HEK293 (cell line): ENCODE measurements around the gene RCSD1.

Source experiments
- KLF10 ChIP-seq: fragments of 450-650 bp; IDR thresholded peaks from 2 replicates; pipeline ENCODE4 v1.5.1; 2018; ENCODE audit warnings: missing biosample characterization, mild to moderate bottlenecking, missing genetic modification characterization
- KLF7 ChIP-seq: fragments of 450-650 bp; formaldehyde crosslinking; IDR thresholded peaks from 2 replicates; pipeline ENCODE4 v1.5.1; 2016; ENCODE audit warnings: missing biosample characterization, missing genetic modification characterization, borderline replicate concordance
- MZF1 ChIP-seq: fragments of 450-650 bp; formaldehyde crosslinking; IDR thresholded peaks from 2 replicates; pipeline ENCODE4 v1.5.1; 2017; ENCODE audit warnings: missing biosample characterization, missing genetic modification characterization, borderline replicate concordance
- ZBTB1 ChIP-seq: fragments of 450-650 bp; formaldehyde crosslinking; IDR thresholded peaks from 2 replicates; pipeline ENCODE4 v1.5.1; 2016; ENCODE audit warnings: missing biosample characterization, missing genetic modification characterization
- ZBTB7A ChIP-seq: fragments of 450-650 bp; formaldehyde crosslinking; IDR thresholded peaks from 2 replicates; pipeline ENCODE4 v1.5.1; 2016; ENCODE audit warnings: low read depth, missing biosample characterization, missing genetic modification characterization
- ZFHX2 ChIP-seq: fragments of 450-650 bp; formaldehyde crosslinking; conservative IDR thresholded peaks from 2 replicates; pipeline ENCODE4 v1.5.1; 2016; ENCODE audit warnings: missing biosample characterization, missing genetic modification characterization
- ZFP41 ChIP-seq: fragments of 450-650 bp; formaldehyde crosslinking; IDR thresholded peaks from 2 replicates; pipeline ENCODE4 v1.5.1; 2016; ENCODE audit warnings: missing biosample characterization, missing genetic modification characterization, borderline replicate concordance
- ZNF138 ChIP-seq: fragments of 450-650 bp; formaldehyde crosslinking; IDR thresholded peaks from 2 replicates; pipeline ENCODE4 v1.5.1; 2016; ENCODE audit warnings: missing biosample characterization, missing genetic modification characterization, borderline replicate concordance
- ZNF146 ChIP-seq: fragments of 450-650 bp; formaldehyde crosslinking; IDR thresholded peaks from 2 replicates; pipeline ENCODE4 v1.5.1; 2016; ENCODE audit warnings: missing biosample characterization, missing genetic modification characterization
- ZNF211 ChIP-seq: fragments of 450-650 bp; formaldehyde crosslinking; IDR thresholded peaks from 2 replicates; pipeline ENCODE4 v1.5.1; 2016; ENCODE audit warnings: low read depth, missing biosample characterization, missing genetic modification characterization
- ZNF266 ChIP-seq: fragments of 450-650 bp; formaldehyde crosslinking; IDR thresholded peaks from 2 replicates; pipeline ENCODE4 v1.5.1; 2016; ENCODE audit warnings: missing biosample characterization, missing genetic modification characterization, low read depth
- ZNF366 ChIP-seq: fragments of 450-650 bp; formaldehyde crosslinking; conservative IDR thresholded peaks from 2 replicates; pipeline ENCODE4 v1.5.1; 2016; ENCODE audit warnings: missing biosample characterization, missing genetic modification characterization
- ZNF549 ChIP-seq: fragments of 450-650 bp; IDR thresholded peaks from 2 replicates; pipeline ENCODE4 v1.5.1; 2018; ENCODE audit warnings: missing biosample characterization, missing genetic modification characterization, mild to moderate bottlenecking, inconsistent platforms, moderate library complexity
- ZNF560 ChIP-seq: fragments of 450-650 bp; formaldehyde crosslinking; IDR thresholded peaks from 2 replicates; pipeline ENCODE4 v1.5.1; 2017; ENCODE audit warnings: missing biosample characterization, missing genetic modification characterization, borderline replicate concordance
- ZNF571 ChIP-seq: fragments of 450-650 bp; formaldehyde crosslinking; IDR thresholded peaks from 2 replicates; pipeline ENCODE4 v1.5.0; 2017; ENCODE audit warnings: missing biosample characterization, missing genetic modification characterization
- ZNF629 ChIP-seq: fragments of 450-650 bp; formaldehyde crosslinking; IDR thresholded peaks from 2 replicates; pipeline ENCODE4 v1.5.1; 2017; ENCODE audit warnings: missing biosample characterization, missing genetic modification characterization
- ZNF747 ChIP-seq: fragments of 450-650 bp; formaldehyde crosslinking; IDR thresholded peaks from 2 replicates; pipeline ENCODE4 v1.5.1; 2016; ENCODE audit warnings: missing biosample characterization, missing genetic modification characterization
- ZNF843 ChIP-seq: fragments of 450-650 bp; formaldehyde crosslinking; IDR thresholded peaks from 2 replicates; pipeline ENCODE4 v1.5.1; 2016; ENCODE audit warnings: missing biosample characterization, missing genetic modification characterization
- ZSCAN23 ChIP-seq: fragments of 450-650 bp; formaldehyde crosslinking; IDR thresholded peaks from 2 replicates; pipeline ENCODE4 v1.5.1; 2016; ENCODE audit warnings: missing biosample characterization, missing genetic modification characterization
- TF ChIP-seq, protein P1 (sequence below): fragments of 450-650 bp; formaldehyde crosslinking; conservative IDR thresholded peaks from 2 replicates; pipeline ENCODE4 v1.5.1; 2016; ENCODE audit warnings: low read depth, missing biosample characterization, missing genetic modification characterization
- TF ChIP-seq, protein P2 (sequence below): sonication (generic); formaldehyde crosslinking; IDR thresholded peaks from 2 replicates; pipeline ENCODE4 v1.8.1; 2022; ENCODE audit warnings: mild to moderate bottlenecking, moderate library complexity, missing genetic modification reagents
- TF ChIP-seq, protein P3 (sequence below): fragments of 450-650 bp; formaldehyde crosslinking; IDR thresholded peaks from 2 replicates; pipeline ENCODE4; 2016; ENCODE audit warnings: missing biosample characterization, missing genetic modification characterization
- TF ChIP-seq, protein P4 (sequence below): fragments of 450-650 bp; formaldehyde crosslinking; IDR thresholded peaks from 2 replicates; pipeline ENCODE4 v1.5.1; 2016; ENCODE audit warnings: missing biosample characterization, missing genetic modification characterization
- TF ChIP-seq, protein P5 (sequence below): fragments of 450-650 bp; formaldehyde crosslinking; IDR thresholded peaks from 2 replicates; pipeline ENCODE4 v1.5.1; 2016; ENCODE audit warnings: missing biosample characterization, missing genetic modification characterization
- TF ChIP-seq, protein P6 (sequence below): fragments of 450-650 bp; formaldehyde crosslinking; IDR thresholded peaks from 2 replicates; pipeline ENCODE4 v1.5.1; 2017; ENCODE audit warnings: missing biosample characterization, missing genetic modification characterization

RCSD1 gene

DNA sequence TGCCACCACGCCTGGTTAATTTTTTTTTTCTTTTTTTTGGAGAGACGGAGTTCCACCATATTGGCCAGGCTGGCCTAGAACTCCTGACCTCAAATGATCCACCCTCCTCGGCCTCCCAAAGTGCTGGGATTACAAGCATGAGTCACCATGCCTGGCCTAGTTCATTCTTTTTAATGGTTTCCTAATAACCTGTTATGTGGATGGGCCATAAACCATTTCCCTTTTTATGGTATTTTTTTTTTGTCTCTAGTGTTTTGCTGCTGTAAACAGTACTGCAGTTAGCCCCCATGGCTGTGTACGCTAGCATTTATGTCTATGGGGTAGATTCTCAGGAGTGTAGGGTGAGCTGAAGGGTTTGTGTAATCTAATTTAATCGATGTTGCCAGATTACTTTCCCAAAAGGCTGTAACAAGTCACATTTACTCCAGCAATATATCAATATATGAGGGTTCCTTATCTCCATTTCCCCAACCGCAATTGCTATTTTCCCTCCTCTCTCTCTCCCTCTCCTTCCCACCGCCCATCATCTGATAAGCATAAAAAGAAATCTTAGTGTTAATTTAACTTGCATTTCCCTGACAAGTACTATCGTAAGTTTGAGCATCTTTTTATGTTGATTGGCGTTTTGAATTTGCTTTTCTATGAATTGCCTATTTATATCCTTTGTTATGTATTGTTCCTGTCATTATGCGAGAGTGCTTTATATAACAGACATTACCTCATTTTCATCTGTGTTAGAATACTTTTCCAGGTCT is 28.7 kb downstream of the RCSD1 start (continued):
- TF ChIP-seq, protein P1, sequence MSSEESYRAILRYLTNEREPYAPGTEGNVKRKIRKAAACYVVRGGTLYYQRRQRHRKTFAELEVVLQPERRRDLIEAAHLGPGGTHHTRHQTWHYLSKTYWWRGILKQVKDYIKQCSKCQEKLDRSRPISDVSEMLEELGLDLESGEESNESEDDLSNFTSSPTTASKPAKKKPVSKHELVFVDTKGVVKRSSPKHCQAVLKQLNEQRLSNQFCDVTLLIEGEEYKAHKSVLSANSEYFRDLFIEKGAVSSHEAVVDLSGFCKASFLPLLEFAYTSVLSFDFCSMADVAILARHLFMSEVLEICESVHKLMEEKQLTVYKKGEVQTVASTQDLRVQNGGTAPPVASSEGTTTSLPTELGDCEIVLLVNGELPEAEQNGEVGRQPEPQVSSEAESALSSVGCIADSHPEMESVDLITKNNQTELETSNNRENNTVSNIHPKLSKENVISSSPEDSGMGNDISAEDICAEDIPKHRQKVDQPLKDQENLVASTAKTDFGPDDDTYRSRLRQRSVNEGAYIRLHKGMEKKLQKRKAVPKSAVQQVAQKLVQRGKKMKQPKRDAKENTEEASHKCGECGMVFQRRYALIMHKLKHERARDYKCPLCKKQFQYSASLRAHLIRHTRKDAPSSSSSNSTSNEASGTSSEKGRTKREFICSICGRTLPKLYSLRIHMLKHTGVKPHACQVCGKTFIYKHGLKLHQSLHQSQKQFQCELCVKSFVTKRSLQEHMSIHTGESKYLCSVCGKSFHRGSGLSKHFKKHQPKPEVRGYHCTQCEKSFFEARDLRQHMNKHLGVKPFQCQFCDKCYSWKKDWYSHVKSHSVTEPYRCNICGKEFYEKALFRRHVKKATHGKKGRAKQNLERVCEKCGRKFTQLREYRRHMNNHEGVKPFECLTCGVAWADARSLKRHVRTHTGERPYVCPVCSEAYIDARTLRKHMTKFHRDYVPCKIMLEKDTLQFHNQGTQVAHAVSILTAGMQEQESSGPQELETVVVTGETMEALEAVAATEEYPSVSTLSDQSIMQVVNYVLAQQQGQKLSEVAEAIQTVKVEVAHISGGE (tag by site-specific recombination): no peak; the same call in 1 of the 2 replicates
- TF ChIP-seq ZSCAN23 (peak; percentile 93), MZF1 (peak; percentile 89; the same call in 1 of the 2 replicates), ZNF843 (peak; percentile 100), ZNF629 (tag by site-specific recombination) (peak; percentile 91), ZBTB1 (tag by site-specific recombination) (peak; percentile 65; the same call in 1 of the 2 replicates), ZNF571 (tag by site-specific recombination) (no peak), ZNF146 (tag by site-specific recombination) (peak; percentile 84), KLF10 (tag by site-specific recombination) (peak; percentile 75), ZBTB7A (tag by site-specific recombination) (no peak), ZNF266 (tag by site-specific recombination) (no peak), ZNF549 (tag by site-specific recombination) (no peak), ZFP41 (no peak), ZNF211 (tag by site-specific recombination) (no peak), ZNF747 (no peak), KLF7 (tag by site-specific recombination) (peak; percentile 91), ZNF366 (tag by site-specific recombination) (peak; percentile 53; the same call in 1 of the 2 replicates), ZFHX2 (tag by site-specific recombination) (peak; percentile 40), ZNF560 (tag by site-specific recombination) (no peak), ZNF138 (tag by site-specific recombination) (no peak)
- TF ChIP-seq, protein P2, sequence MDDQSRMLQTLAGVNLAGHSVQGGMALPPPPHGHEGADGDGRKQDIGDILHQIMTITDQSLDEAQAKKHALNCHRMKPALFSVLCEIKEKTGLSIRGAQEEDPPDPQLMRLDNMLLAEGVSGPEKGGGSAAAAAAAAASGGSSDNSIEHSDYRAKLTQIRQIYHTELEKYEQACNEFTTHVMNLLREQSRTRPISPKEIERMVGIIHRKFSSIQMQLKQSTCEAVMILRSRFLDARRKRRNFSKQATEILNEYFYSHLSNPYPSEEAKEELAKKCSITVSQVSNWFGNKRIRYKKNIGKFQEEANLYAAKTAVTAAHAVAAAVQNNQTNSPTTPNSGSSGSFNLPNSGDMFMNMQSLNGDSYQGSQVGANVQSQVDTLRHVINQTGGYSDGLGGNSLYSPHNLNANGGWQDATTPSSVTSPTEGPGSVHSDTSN (CRISPR knock-in tag): no peak
- TF ChIP-seq, protein P3, sequence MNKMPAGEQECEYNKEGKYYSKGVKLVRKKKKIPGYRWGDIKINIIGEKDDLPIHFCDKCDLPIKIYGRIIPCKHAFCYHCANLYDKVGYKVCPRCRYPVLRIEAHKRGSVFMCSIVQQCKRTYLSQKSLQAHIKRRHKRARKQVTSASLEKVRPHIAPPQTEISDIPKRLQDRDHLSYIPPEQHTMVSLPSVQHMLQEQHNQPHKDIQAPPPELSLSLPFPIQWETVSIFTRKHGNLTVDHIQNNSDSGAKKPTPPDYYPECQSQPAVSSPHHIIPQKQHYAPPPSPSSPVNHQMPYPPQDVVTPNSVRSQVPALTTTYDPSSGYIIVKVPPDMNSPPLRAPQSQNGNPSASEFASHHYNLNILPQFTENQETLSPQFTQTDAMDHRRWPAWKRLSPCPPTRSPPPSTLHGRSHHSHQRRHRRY (tag by site-specific recombination): no peak
- TF ChIP-seq, protein P4, sequence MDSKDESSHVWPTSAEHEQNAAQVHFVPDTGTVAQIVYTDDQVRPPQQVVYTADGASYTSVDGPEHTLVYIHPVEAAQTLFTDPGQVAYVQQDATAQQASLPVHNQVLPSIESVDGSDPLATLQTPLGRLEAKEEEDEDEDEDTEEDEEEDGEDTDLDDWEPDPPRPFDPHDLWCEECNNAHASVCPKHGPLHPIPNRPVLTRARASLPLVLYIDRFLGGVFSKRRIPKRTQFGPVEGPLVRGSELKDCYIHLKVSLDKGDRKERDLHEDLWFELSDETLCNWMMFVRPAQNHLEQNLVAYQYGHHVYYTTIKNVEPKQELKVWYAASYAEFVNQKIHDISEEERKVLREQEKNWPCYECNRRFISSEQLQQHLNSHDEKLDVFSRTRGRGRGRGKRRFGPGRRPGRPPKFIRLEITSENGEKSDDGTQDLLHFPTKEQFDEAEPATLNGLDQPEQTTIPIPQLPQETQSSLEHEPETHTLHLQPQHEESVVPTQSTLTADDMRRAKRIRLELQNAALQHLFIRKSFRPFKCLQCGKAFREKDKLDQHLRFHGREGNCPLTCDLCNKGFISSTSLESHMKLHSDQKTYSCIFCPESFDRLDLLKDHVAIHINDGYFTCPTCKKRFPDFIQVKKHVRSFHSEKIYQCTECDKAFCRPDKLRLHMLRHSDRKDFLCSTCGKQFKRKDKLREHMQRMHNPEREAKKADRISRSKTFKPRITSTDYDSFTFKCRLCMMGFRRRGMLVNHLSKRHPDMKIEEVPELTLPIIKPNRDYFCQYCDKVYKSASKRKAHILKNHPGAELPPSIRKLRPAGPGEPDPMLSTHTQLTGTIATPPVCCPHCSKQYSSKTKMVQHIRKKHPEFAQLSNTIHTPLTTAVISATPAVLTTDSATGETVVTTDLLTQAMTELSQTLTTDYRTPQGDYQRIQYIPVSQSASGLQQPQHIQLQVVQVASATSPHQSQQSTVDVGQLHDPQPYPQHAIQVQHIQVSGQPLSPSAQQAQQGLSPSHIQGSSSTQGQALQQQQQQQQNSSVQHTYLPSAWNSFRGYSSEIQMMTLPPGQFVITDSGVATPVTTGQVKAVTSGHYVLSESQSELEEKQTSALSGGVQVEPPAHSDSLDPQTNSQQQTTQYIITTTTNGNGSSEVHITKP (tag by site-specific recombination): peak; percentile 83
- TF ChIP-seq, protein P5, sequence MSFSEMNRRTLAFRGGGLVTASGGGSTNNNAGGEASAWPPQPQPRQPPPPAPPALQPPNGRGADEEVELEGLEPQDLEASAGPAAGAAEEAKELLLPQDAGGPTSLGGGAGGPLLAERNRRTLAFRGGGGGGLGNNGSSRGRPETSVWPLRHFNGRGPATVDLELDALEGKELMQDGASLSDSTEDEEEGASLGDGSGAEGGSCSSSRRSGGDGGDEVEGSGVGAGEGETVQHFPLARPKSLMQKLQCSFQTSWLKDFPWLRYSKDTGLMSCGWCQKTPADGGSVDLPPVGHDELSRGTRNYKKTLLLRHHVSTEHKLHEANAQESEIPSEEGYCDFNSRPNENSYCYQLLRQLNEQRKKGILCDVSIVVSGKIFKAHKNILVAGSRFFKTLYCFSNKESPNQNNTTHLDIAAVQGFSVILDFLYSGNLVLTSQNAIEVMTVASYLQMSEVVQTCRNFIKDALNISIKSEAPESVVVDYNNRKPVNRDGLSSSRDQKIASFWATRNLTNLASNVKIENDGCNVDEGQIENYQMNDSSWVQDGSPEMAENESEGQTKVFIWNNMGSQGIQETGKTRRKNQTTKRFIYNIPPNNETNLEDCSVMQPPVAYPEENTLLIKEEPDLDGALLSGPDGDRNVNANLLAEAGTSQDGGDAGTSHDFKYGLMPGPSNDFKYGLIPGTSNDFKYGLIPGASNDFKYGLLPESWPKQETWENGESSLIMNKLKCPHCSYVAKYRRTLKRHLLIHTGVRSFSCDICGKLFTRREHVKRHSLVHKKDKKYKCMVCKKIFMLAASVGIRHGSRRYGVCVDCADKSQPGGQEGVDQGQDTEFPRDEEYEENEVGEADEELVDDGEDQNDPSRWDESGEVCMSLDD: no peak
- TF ChIP-seq, protein P6, sequence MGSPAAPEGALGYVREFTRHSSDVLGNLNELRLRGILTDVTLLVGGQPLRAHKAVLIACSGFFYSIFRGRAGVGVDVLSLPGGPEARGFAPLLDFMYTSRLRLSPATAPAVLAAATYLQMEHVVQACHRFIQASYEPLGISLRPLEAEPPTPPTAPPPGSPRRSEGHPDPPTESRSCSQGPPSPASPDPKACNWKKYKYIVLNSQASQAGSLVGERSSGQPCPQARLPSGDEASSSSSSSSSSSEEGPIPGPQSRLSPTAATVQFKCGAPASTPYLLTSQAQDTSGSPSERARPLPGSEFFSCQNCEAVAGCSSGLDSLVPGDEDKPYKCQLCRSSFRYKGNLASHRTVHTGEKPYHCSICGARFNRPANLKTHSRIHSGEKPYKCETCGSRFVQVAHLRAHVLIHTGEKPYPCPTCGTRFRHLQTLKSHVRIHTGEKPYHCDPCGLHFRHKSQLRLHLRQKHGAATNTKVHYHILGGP (tag by site-specific recombination): peak; percentile 36; the same call in 1 of the 2 replicates
